A549 (cell line): ENCODE results near the gene NSUN3.

Experiments
- HOXA7 ChIP-seq: fragments of 250-450 bp; sonication (Bioruptor Pico); IDR thresholded peaks from 2 replicates; pipeline ENCODE4 v1.5.0; 2020; ENCODE audit warnings: mild to moderate bottlenecking, moderate library complexity
- TF ChIP-seq, protein P1 (sequence below): fragments of >200 bp; sonication (Bioruptor Twin); formaldehyde crosslinking; IDR thresholded peaks from 3 replicates; pipeline ENCODE4 v1.5.1; 2016

DNA sequence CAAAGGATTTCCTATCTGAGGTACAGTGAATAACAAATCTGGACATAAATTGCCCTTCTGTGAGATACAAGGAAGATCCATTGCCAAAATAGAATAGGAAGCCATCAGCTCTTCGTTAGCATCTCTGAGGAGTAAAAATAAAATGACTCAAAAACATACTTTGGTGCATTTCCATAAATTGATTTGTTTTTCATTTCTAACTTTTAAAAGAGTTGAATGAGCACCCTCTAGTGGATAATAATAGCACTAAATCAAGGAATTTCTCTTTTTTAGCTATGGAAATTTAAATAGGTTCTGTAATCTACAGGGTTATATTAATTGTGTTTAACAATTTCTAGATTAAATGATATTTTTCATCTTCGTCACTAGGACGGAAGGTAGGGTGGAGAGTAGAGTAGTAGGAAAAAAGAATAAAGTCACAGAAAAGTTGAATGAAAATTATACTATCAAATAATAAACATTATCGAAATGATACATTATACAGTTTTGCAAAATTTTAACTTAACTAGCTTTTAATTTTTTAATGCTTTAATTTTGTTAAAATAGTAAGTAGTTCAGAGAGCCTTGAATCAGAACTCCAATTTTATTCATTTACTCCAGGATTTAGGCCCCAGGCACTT lies 6.4 kb downstream of the NSUN3 start:
- TF ChIP-seq, protein P1, sequence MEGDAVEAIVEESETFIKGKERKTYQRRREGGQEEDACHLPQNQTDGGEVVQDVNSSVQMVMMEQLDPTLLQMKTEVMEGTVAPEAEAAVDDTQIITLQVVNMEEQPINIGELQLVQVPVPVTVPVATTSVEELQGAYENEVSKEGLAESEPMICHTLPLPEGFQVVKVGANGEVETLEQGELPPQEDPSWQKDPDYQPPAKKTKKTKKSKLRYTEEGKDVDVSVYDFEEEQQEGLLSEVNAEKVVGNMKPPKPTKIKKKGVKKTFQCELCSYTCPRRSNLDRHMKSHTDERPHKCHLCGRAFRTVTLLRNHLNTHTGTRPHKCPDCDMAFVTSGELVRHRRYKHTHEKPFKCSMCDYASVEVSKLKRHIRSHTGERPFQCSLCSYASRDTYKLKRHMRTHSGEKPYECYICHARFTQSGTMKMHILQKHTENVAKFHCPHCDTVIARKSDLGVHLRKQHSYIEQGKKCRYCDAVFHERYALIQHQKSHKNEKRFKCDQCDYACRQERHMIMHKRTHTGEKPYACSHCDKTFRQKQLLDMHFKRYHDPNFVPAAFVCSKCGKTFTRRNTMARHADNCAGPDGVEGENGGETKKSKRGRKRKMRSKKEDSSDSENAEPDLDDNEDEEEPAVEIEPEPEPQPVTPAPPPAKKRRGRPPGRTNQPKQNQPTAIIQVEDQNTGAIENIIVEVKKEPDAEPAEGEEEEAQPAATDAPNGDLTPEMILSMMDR: peak; percentile 65
- TF ChIP-seq HOXA7 (CRISPR knock-in tag): no peak
